Measurements from ENCODE around the gene UPF2. TPM values are rescaled to one million over a fixed set of nuclear protein-coding genes. Genes with fewer than 3 reads are reported as not detected.
"Not testable (repeated sequence)": the region's sequence is repeated elsewhere in the genome, so short reads cannot be mapped to it uniquely, and the experiment has no call there.

UPF2 gene
- total RNA-seq, 2 experiments from 2014 or later = 26.7 to 28.5 TPM

DNA sequence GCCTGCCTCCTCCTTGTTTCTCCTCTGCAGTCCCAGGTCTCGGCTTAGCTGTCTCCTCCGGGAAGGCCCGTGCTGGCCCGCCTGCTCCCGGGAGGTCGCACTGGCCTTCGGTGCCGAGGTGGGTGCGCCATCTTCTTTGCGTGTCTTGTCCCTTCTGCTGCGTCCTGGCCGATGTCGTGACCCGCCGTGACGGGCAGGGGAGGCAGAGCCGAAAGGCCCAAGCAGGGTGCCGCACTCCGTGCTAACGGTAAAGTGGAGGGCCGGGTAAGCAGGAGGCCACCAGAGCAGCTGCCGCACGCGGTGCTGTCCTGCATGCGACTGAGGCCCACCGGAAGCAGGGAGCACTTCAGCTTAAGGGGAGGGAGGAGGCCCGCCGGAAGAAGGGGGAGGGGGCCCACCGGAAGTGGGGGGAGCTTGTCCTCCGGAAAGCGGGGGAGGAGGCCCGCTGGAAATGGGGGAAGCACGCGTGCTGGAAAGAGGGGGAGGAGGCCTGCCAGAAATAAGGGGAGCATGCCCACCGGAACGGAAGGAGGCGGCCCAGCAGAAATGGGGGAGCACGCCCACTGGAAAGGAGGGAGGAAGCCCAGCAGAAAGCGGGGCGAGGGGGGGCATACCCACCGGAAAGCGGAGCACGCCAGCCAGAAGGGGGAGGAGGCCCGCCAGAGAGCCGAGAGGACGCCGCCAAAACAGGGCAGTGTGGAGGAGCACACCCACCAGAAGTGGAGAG, 148.1 kb downstream of the UPF2 start:
- POLR2A ChIA-PET = no interaction called here
- no peaks in the 10 kb centered on the region for H3K27me3 Mint-ChIP-seq

DNA sequence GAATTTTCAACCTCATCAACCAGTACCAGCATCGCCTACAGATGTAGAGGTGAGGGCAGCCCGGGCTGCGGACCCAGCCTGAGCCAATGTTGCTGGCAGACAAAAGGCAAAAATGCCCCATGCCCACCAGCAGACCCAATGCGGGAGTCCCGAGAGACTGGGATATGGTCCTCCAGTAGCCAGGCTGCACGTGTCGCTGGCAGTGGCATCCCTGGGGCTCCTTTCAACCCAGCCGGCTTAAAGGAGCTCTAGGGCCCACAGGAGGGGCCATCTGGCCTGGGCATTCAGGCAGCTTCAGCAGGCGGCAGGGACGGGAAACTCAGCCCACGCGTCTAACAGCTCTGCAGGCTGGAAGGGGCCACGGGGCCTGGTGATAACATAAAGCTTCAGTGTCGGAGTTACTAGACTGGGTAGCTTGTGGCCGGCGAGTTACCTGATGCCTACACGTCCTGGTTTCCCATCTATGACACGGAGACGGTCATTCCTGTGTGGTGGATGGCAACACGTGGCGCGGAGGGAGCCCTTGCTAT, 148.8 kb downstream of the UPF2 start:
- DNase-seq = no peak
- Mint-ChIP-seq H3K36me3 (ENCODE audit: low read depth) (no peaks in the 10 kb centered on the region), H3K27me3 (no peaks in the 10 kb centered on the region), H3K4me3 (no peak overlapping the region), H3K27ac (no peak overlapping the region), H3K4me1 (peaks cover 6% of the 10 kb centered on the region), H3K9me3 (no peaks in the 10 kb centered on the region)
- CTCF ChIA-PET = no interaction called here
- POLR2A ChIA-PET = no interaction called here

More for the DNA sequence above, 148.1 kb downstream of the UPF2 start:
- CTCF ChIA-PET = no interaction called here
- peaks cover 6% of the 10 kb centered on the region for H3K4me1 Mint-ChIP-seq
- no peak for DNase-seq
- H3K36me3 Mint-ChIP-seq (ENCODE audit: low read depth) = no peaks in the 10 kb centered on the region
- H3K9me3 Mint-ChIP-seq = no peaks in the 10 kb centered on the region
- no peak overlapping the region for H3K27ac Mint-ChIP-seq
- H3K4me3 Mint-ChIP-seq = no peak overlapping the region

DNA sequence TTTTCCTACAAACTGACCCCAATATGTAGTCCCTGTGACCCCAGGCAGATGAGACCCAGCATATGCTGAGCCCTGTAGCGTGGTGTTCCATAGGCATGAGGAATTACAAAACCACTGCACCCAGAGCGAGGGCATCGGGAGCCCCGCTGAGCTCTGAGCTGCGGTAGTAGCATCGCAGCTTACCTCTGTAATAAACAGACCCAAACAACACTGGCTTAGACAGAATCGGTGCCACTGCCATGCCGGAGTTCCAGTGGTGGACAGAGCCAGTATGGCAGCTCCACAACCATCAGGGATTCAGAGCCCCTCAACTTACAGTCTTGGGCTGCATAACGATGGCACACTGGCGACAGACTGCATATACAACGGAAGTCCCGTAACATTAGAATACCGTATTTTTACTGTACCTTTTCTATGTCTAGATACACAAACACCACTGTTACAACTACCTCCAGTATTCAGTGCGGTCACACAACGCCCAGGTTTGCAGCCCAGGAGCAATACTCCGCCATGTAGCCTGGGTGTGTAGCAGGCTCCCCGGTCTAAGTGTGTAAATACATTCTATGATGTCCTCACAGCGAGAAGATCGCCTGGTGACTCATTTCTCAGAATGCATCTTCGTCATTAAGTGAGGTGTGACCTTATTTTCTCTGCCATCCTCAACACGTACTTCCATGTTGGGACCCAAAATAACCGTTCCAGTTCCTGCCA, 150.7 kb downstream of the UPF2 start:
- ChIA-PET CTCF (no interaction called here), POLR2A (no interaction called here)
- Mint-ChIP-seq H3K27ac (no peak overlapping the region), H3K4me1 (peaks cover 4% of the 10 kb centered on the region), H3K4me3 (no peak overlapping the region), H3K9me3 (no peaks in the 10 kb centered on the region), H3K36me3 (ENCODE audit: low read depth) (no peaks in the 10 kb centered on the region), H3K27me3 (no peaks in the 10 kb centered on the region)
- DNase-seq = no peak

- CTCF ChIA-PET = interaction anchor here (0.6 kb wide), 1 partner anchor 532 kb away, joined by 6 read pairs; no protein-coding TSS in a partner anchor
- H3K27me3 Mint-ChIP-seq, POLR2A ChIA-PET: not testable (repeated sequence)
Measured at GRCh38 chr10:11889263-11889662, 153.3 kb downstream of the UPF2 start.

DNA sequence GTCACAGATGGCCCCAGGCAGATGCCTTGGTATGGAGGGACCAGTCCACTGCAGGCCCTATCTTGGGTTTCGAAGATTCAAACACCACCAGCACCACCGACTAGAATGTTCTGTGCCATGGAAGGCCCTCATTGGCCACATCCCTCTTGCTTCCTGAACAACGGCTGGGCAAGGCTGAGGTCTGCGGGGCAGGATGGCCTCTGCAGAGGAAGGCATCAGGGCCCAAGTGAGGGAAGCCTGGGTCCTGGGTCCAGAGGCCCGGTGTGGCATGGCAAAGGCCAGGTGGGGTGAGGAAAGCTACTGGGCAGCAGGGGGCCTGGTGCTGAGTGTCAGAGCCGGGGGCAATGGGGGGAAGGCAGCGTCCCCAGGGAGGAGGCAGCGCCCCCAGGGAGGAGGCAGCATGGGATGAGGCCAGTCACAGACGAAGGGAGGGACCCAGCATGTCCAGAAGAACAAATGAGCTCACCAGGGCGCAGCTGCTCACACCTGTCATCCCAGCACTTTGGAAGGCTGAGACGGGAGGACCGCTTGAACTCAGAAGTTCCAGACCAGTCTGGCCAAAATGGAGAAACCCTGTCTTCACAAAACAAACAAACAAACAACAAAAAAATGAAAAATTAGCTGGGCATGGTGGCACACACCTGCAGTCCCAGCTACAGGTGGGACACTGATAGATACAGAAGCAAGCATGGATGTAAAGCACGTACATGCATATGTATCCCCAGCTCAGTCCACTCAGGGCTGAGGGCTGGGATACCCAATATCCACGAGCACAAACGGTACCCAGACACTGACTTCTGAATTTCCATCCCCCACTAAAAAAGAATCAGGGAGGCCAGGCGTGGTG, 155.0 kb downstream of the UPF2 start:
- H3K9me3 Mint-ChIP-seq = no peaks in the 10 kb centered on the region
- no peaks in the 10 kb centered on the region for H3K36me3 Mint-ChIP-seq (ENCODE audit: low read depth)
- no peak for DNase-seq
- H3K4me3 Mint-ChIP-seq = no peak overlapping the region
- no peak overlapping the region for H3K27ac Mint-ChIP-seq
- H3K27me3 Mint-ChIP-seq = no peaks in the 10 kb centered on the region
- H3K4me1 Mint-ChIP-seq = peaks cover 7% of the 10 kb centered on the region
- CTCF ChIA-PET = no interaction called here
- POLR2A ChIA-PET = no interaction called here

More at GRCh38 chr10:11889263-11889662, 153.3 kb downstream of the UPF2 start:
- not testable (repeated sequence) for H3K4me1 Mint-ChIP-seq; H3K27ac Mint-ChIP-seq; DNase-seq; H3K4me3 Mint-ChIP-seq; H3K9me3 Mint-ChIP-seq; H3K36me3 Mint-ChIP-seq (ENCODE audit: low read depth)

DNA sequence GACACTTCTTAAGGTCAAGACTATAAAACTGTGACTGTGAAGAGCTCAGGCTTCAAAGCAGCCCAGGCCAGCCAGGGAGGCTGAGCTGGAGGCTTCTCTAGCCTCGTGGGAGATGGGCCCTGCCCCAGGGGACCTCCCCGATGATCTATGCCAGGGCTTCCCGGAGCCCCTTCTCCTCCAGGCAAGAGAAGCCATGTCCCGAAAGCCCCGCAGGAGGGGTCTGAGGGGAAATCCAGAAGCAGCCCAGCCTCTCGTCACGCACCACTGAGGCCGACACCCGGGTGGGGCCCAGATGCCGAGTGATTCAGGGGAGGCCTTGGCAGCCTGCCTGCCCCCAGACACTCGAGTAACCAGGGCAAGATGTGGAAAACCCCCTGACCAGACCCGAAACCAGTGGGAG, 155.8 kb downstream of the UPF2 start:
- Mint-ChIP-seq H3K27me3 (no peaks in the 10 kb centered on the region), H3K36me3 (ENCODE audit: low read depth) (no peaks in the 10 kb centered on the region), H3K4me3 (no peak overlapping the region), H3K27ac (no peak overlapping the region), H3K4me1 (peaks cover 10% of the 10 kb centered on the region), H3K9me3 (no peaks in the 10 kb centered on the region)
- no peak for DNase-seq
- ChIA-PET POLR2A (no interaction called here), CTCF (no interaction called here)

- POLR2A ChIA-PET = no interaction called here
- CTCF ChIA-PET = no interaction called here
- Mint-ChIP-seq H3K27ac (no peak overlapping the region), H3K9me3 (no peaks in the 10 kb centered on the region), H3K36me3 (ENCODE audit: low read depth) (no peaks in the 10 kb centered on the region), H3K27me3 (no peaks in the 10 kb centered on the region), H3K4me1 (peaks cover 10% of the 10 kb centered on the region), H3K4me3 (no peak overlapping the region)
- no peak for DNase-seq
Measured at GRCh38 chr10:11886138-11886474, 156.5 kb downstream of the UPF2 start.

- Mint-ChIP-seq H3K4me1 (peaks cover 10% of the 10 kb centered on the region), H3K27ac (no peak overlapping the region), H3K4me3 (no peak overlapping the region), H3K27me3 (no peaks in the 10 kb centered on the region), H3K9me3 (no peaks in the 10 kb centered on the region), H3K36me3 (ENCODE audit: low read depth) (no peaks in the 10 kb centered on the region)
- ChIA-PET POLR2A (no interaction called here), CTCF (no interaction called here)
- no peak for DNase-seq
Measured at GRCh38 chr10:11885437-11886137, 157.0 kb downstream of the UPF2 start.

- H3K27me3 Mint-ChIP-seq = no peaks in the 10 kb centered on the region
- POLR2A ChIA-PET = no interaction called here
- no peak overlapping the region for H3K4me3 Mint-ChIP-seq
- H3K36me3 Mint-ChIP-seq (ENCODE audit: low read depth) = no peaks in the 10 kb centered on the region
- no peak overlapping the region for H3K27ac Mint-ChIP-seq
- CTCF ChIA-PET = no interaction called here
- no peak for DNase-seq
- H3K4me1 Mint-ChIP-seq = peaks cover 10% of the 10 kb centered on the region
- no peaks in the 10 kb centered on the region for H3K9me3 Mint-ChIP-seq
Measured at GRCh38 chr10:11884706-11885423, 157.7 kb downstream of the UPF2 start.

- Mint-ChIP-seq H3K27me3 (no peaks in the 10 kb centered on the region), H3K36me3 (ENCODE audit: low read depth) (no peaks in the 10 kb centered on the region), H3K4me1 (peaks cover 10% of the 10 kb centered on the region), H3K9me3 (no peaks in the 10 kb centered on the region), H3K4me3 (no peak overlapping the region), H3K27ac (no peak overlapping the region)
- ChIA-PET POLR2A (no interaction called here), CTCF (interaction anchor here (1.2 kb wide), 1 partner anchor 104 kb away, joined by 3 read pairs; no protein-coding TSS in a partner anchor)
- no peak for DNase-seq
Measured at GRCh38 chr10:11882646-11883375, 159.8 kb downstream of the UPF2 start.

DNA sequence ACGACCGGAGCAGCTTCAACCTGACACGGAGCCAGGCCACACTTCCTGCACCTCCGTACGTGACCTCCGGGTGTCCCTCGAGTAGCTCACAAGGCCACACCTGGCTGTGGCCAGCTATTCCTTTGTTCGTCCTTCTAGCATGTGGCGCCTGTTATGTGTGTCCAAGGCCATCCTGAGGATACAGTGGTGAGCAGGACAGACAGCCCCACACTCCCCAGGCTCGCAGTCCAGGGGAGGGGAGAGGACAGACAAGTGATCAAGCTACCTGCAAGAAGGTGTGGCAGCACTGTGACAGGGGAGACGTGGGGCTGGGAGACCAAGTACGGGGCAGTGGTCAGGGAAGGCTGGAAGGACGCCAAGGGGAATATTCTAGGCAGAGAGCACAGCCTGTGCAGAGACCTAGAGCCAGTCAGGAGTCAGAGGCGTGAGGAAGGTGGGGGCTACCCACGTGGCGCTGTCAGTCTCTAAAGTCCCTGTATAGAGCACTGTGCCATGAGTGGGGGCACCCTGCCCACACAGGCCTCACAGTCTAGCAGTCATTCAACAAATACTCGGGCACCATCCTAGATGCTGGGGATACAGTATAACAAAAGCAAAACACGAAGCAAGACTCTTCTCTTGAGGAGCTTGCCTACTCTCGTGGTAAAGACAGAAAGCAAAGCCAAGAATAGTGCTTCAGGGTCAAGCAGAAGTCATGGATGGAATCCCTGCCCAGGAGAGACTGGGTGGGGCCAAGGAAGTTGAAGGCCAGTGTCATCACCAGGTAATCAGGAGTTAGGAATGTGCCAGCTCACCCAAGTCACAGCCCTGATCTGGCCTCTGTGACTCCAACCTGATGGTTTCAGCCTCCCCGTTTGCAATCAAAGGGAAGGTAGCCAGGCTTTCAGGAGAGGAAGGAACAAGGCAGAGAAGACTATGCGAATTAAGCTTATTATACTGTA, 160.9 kb downstream of the UPF2 start:
- Mint-ChIP-seq H3K4me3 (no peak overlapping the region), H3K27ac (no peak overlapping the region), H3K9me3 (no peaks in the 10 kb centered on the region), H3K4me1 (peaks cover 10% of the 10 kb centered on the region), H3K27me3 (no peaks in the 10 kb centered on the region), H3K36me3 (ENCODE audit: low read depth) (no peaks in the 10 kb centered on the region)
- no peak for DNase-seq
- CTCF ChIA-PET = no interaction called here
- POLR2A ChIA-PET = interaction anchor here (0.6 kb wide), 1 partner anchor 54 kb away, joined by 3 read pairs; no protein-coding TSS in a partner anchor

Measured in activated CD4-positive, alpha-beta memory T cell treated with anti-CD3 and anti-CD28 coated beads, Interleukin-2, amount 10 ng/mL, durations not matched to agents 7 days and 5 days (primary cell).